GM21526 (cell line): Measurements from ENCODE around the gene GPRIN1.
"Not testable (repeated sequence)": the region's sequence is repeated elsewhere in the genome, so short reads cannot be mapped to it uniquely, and the experiment has no call there.

Source experiments
- ATAC-seq: cut with Tn5 transposase; IDR thresholded peaks from one replicate; pipeline ENCODE4 v1.9.1; 2021; ENCODE audit warnings: moderate library complexity; ENCODE audit not compliant: unreplicated experiment, low FRiP score

Gene GPRIN1

DNA sequence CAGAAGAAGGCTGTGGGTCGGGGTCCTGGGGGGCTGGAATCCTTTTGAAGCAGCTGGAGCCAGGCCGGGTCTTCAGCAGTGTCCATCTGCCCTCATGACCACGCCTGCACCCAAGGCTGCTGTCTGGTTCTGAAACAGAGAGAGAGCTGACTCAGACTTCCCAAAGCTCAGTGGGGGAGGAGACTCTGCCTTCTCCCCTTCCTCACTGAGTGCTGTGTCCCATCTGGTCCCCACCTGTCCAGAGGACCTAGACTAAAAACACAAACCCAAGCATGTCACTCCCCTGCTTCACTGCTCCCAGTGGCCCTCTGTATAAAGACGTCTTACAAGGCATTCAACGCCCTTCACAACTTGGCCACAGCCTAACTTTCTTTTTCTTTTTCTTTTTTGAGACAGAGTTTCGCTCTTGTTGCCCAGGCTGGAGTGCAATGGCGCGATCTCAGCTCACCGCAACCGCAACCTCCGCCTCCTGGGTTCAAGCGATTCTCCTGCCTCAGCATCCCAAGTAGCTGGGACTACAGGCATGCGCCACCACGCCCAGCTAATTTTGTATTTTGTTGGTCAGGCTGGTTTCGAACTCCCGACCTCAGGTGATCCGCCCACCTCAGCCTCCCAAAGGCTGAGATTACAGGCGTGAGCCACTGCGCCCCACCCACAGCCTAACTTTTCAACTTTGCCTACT lies 10.1 kb downstream of the GPRIN1 start:
- ATAC-seq, result peak; percentile 44

- ATAC-seq, result no peak
Measured at GRCh38 chr5:176597417-176598389, 12.3 kb downstream of the GPRIN1 start.

DNA sequence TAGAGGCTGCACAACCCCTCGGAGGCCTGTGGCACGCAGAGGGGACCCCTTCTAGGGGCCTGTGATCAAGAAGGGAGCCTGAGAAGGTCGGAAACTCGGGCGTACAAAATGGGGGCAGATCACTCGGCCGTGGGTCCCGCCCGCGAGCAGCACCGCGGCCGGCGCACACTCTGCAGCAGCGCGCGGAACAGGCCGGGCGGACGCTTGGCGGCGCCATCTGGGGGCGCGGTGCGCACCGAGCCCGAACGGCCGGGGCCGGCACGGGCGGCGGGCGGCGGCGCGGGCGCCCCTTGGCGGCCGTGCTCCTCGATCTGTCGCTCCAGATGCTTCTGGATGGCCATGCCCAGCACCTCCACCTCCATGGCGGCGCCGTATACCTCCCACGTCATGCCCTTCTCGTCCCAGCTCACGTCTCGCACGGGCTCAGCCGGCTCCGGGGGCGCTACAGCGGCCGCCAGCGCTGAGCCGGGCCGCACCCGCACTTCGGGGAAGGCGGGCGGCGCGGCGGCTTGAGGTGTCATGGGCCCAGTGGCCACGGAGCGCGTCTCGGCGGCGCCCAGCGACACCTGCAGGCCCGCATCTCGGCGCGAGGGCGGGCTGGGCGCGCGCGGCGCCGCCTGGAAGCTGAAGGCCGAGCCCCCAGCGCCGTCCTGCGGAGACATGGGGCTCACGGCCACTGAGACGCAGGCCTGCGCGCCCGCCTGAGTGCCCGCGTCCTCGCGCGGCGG lies 13.1 kb downstream of the GPRIN1 start:
- no peak for ATAC-seq

GRCh38 chr5:176596069-176596644 lies 13.8 kb downstream of the GPRIN1 start:
- no peak for ATAC-seq

GRCh38 chr5:176595386-176595943 lies 14.5 kb downstream of the GPRIN1 start:
- no peak for ATAC-seq

DNA sequence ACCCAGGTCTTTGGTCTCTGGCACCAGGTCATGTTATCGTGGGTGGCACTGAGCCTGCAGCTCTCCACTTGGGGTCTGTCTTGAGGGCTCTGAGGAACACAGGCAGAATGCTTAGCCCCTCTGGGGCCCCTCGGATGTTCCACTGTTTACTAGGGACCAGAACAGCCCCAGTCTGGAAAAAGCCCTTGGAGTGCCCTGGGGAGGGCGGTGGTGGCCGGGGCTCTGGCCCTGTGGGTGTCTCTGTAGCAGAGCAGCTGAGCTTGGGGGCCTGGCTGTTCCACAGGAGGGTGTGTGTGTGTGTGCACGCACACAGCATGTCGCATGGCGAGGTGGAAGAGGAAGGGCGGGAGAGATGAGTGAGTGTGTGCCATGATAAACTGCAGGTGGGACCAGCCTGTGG lies 15.4 kb downstream of the GPRIN1 start:
- no peak for ATAC-seq

DNA sequence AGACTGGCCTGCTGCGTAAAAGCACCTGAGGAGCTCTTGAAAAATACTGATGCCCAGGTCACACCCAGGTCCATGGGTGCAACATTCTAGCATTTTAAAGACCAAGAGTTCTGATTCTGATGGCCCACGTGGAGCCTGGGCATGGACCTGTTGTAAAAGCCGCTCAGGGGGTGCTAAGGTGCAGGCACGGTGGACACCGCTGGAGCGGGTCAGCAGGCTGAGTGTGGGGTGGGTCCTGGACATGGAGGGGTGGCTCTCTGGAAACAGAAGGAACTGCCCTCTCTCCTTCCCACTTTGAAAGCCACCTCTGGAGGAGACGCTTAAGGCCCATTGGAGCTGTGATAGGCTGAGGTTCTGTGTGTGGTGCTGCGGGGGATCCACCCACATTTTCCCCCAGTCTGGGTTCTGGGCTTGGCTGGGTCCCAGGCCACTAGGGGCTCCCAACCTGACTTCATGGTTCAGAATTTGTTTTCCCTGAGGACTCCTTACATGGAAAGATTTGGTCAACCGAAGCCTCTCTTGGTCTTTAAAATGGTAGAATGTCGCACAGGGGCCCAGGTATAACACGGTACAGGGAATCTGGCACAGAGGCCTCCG lies 16.6 kb downstream of the GPRIN1 start:
- no peak for ATAC-seq

GRCh38 chr5:176592573-176592972 lies 17.4 kb downstream of the GPRIN1 start:
- no peak for ATAC-seq

DNA sequence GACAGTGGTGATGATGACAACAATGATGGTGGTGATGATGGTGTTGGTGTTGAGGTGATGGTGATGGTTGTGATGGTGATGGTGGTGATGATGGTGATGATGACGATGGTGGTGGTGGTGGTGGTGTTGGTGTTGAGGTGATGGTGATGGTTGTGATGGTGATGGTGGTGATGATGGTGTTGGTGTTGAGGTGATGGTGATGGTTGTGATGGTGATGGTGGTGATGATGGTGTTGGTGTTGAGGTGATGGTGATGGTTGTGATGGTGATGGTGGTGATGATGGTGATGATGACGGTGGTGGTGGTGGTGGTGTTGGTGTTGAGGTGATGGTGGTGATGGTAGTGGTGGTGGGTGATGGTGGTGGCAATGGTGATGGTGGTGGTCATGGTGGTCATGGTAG lies 18.3 kb downstream of the GPRIN1 start:
- ATAC-seq, result not testable (repeated sequence)

GRCh38 chr5:176590035-176590717 lies 19.8 kb downstream of the GPRIN1 start:
- ATAC-seq, result no peak

GRCh38 chr5:176589039-176589769 lies 20.8 kb downstream of the GPRIN1 start:
- ATAC-seq, result no peak

GRCh38 chr5:176588297-176588696 lies 21.7 kb downstream of the GPRIN1 start:
- no peak for ATAC-seq

GRCh38 chr5:176587398-176587797 lies 22.6 kb downstream of the GPRIN1 start:
- no peak for ATAC-seq

- no peak for ATAC-seq
Measured at GRCh38 chr5:176583076-176583475, 26.9 kb downstream of the GPRIN1 start.

GRCh38 chr5:176581361-176581760 lies 28.6 kb downstream of the GPRIN1 start:
- ATAC-seq, result no peak

GRCh38 chr5:176579323-176579722 lies 30.6 kb downstream of the GPRIN1 start:
- no peak for ATAC-seq

GRCh38 chr5:176578391-176578808 lies 31.6 kb downstream of the GPRIN1 start:
- ATAC-seq, result no peak

GRCh38 chr5:176577312-176578176 lies 32.4 kb downstream of the GPRIN1 start:
- no peak for ATAC-seq
